GM23338 (cell line): ENCODE measurements around the gene NUB1. TPM values are rescaled to one million over a fixed set of nuclear protein-coding genes. Genes with fewer than 3 reads are reported as not detected.

ENCODE experiments used
- CREB1 ChIP-seq: fragments of 250-450 bp; sonication (Bioruptor Pico); IDR thresholded peaks from 2 replicates; pipeline ENCODE4 v1.5.0; 2020; ENCODE audit warnings: low read depth, mild to moderate bottlenecking, moderate library complexity
- CTCF ChIP-seq, 2 experiments: fragments of 200-600 bp in 1 of 2; sonication (generic) in 1 of 2; conservative IDR thresholded peaks; 2 replicates each; pipeline versions ENCODE4 v1.5.1 to v1.6.1; 2016 to 2017; ENCODE audit warnings: antibody characterized with exemption in 2 of 2, low read depth in 2 of 2, mild to moderate bottlenecking in 2 of 2, moderate library complexity in 1 of 2
- EZH2 ChIP-seq: fragments of 200-600 bp; sonication (generic); IDR thresholded peaks from one replicate; pipeline ENCODE4 v1.8.0; 2017; ENCODE audit warnings: antibody characterized with exemption, mild to moderate bottlenecking, low read depth; ENCODE audit not compliant: unreplicated experiment
- EZH2phosphoT487 ChIP-seq: fragments of 200-600 bp; sonication (generic); IDR thresholded peaks from one replicate; pipeline ENCODE4 v1.8.1; 2018; ENCODE audit warnings: antibody characterized with exemption; ENCODE audit not compliant: unreplicated experiment
- JUNB ChIP-seq: IDR thresholded peaks from one replicate; pipeline ENCODE4 v1.6.1; 2016; ENCODE audit warnings: antibody characterized with exemption; ENCODE audit not compliant: unreplicated experiment
- NANOG ChIP-seq: IDR thresholded peaks from 2 replicates; pipeline ENCODE4 v1.6.1; 2016; ENCODE audit warnings: antibody characterized with exemption, borderline replicate concordance
- POLR2AphosphoS5 ChIP-seq: IDR thresholded peaks from 2 replicates; pipeline ENCODE4 v1.6.1; 2016; ENCODE audit warnings: antibody characterized with exemption, low read depth
- REST ChIP-seq: IDR thresholded peaks from one replicate; pipeline ENCODE4 v1.6.1; 2018; ENCODE audit warnings: antibody characterized with exemption; ENCODE audit not compliant: unreplicated experiment
- ZNF114 ChIP-seq: fragments of 250-450 bp; sonication (Bioruptor Pico); IDR thresholded peaks from 2 replicates; pipeline ENCODE4 v1.5.0; 2020; ENCODE audit warnings: mild to moderate bottlenecking, moderate library complexity
- ZNF331 ChIP-seq: fragments of 250-450 bp; sonication (Bioruptor Pico); IDR thresholded peaks from 2 replicates; pipeline ENCODE4 v1.5.0; 2020; ENCODE audit warnings: low read depth, mild to moderate bottlenecking, moderate library complexity
- ZNF462 ChIP-seq: fragments of 250-450 bp; sonication (Bioruptor Pico); IDR thresholded peaks from 2 replicates; pipeline ENCODE4 v1.5.0; 2020; ENCODE audit warnings: mild to moderate bottlenecking, moderate library complexity
- polyA plus RNA-seq: library from polyadenylated mRNA; unstranded; fragments of >200 nt; fragmentation: Nextera tagmentation; extraction: Ambion mirVana; gene quantifications from 2 replicates; pipeline ENCODE4 v1.2.1, GENCODE V29; 2016
- total RNA-seq: library from RNA; depleted of rRNA; stranded (reverse); fragments of >200 nt; shearing (Covaris generic); gene quantifications from 2 replicates; pipeline ENCODE4 v1.2.3, GENCODE V29; 2014

NUB1 gene
- total and polyA plus RNA-seq, 2 experiments from 2014 or later: 31.8 to 42.3 TPM

- TF ChIP-seq ZNF462 (CRISPR knock-in tag) (no peak), CREB1 (CRISPR knock-in tag) (no peak), REST (no peak), ZNF331 (CRISPR knock-in tag) (no peak), EZH2phosphoT487 (no peak), POLR2AphosphoS5 (no peak), CTCF (conservative IDR thresholded peaks at IDR 0.05; ENCODE audit: low read depth in 2 of 2) (no peak), ZNF114 (CRISPR knock-in tag) (no peak), NANOG (no peak), JUNB (no peak), EZH2 (no peak)
Observed at GRCh38 chr7:151406886-151407583, 65.4 kb downstream of the NUB1 start (continued).
